ENCODE results near the gene HJURP. TPM values are rescaled to one million over a fixed set of nuclear protein-coding genes. Genes with fewer than 3 reads are reported as not detected.
"Not testable (repeated sequence)": the region's sequence is repeated elsewhere in the genome, so short reads cannot be mapped to it uniquely, and the experiment has no call there.

HJURP gene
- 1 to 10 TPM; 4.9 to 8.3 TPM for total RNA-seq
- 10 to 100 TPM; 11.0 to 11.4 TPM for polyA plus RNA-seq (ENCODE audit: insufficient read length in 2 of 2)
- long read RNA-seq, donor 1, transcript HJURP-202 (9 exons, 3,187 nt) = major isoform, 5 of 5 reads
- long read RNA-seq, donor 1, partial matches to known transcripts = 0 of 5 reads
- long read RNA-seq, donor 1, other reads (novel, unspliced or antisense) = 0 of 5 reads
- long read RNA-seq, donor 2 = 0 reads
- long read RNA-seq, donor 3 = 0 reads
- long read RNA-seq, donor 4, transcript HJURP-202 (9 exons, 3,187 nt) = major isoform, 5 of 34 reads
- long read RNA-seq, donor 4, partial matches to known transcripts = 27 of 34 reads
- long read RNA-seq, donor 4, other reads (novel, unspliced or antisense) = 0 of 34 reads

GRCh38 chr2:233854241-233854981 is at the start of gene HJURP:
TSS of gene HJURP (minus strand) at chr2:233854535. CDS start at chr2:233854500, 35 bp downstream.
- H3K4me1 ChIP-seq (ENCODE audit: control insufficient read depth, insufficient read depth, low read length) = peaks cover 14% of the 10 kb centered on the region
- WGBS (ENCODE audit: insufficient coverage) = 0% methylated on average over 55 of the region's 60 CpGs
- DNase-seq (ENCODE audit: low read depth in 4 of 6, low spot score in 6 of 6) = peak; percentile 81 to 99 (median 92)
- peaks cover 10% of the 10 kb centered on the region for H3K36me3 ChIP-seq (ENCODE audit: control insufficient read depth, insufficient read depth, low read length)
- no peaks in the 10 kb centered on the region for H3K27me3 ChIP-seq (ENCODE audit: control insufficient read depth, insufficient read depth, low read length)
- H3K9me3 ChIP-seq (ENCODE audit: control insufficient read depth, insufficient read depth, low read length) = no peaks in the 10 kb centered on the region
- peak within 1 kb of the TSS; percentile 82 for H3K27ac ChIP-seq (ENCODE audit: low read depth, low read length)
- peak within 1 kb of the TSS; percentile 88 for H3K4me3 ChIP-seq (ENCODE audit: low read depth, low read length)

GRCh38 chr2:233901884-233902283 is 47.5 kb upstream of the HJURP start:
- no peaks in the 10 kb centered on the region for H3K9me3 ChIP-seq (ENCODE audit: control insufficient read depth, insufficient read depth, low read length)
- H3K4me1 ChIP-seq (ENCODE audit: control insufficient read depth, insufficient read depth, low read length) = no peaks in the 10 kb centered on the region
- no peaks in the 10 kb centered on the region for H3K36me3 ChIP-seq (ENCODE audit: control insufficient read depth, insufficient read depth, low read length)
- peak in 1 of 6 donors; percentile 51 for DNase-seq (ENCODE audit: low read depth in 4 of 6, low spot score in 6 of 6)
- 89% methylated on average over 3 of the region's 4 CpGs for WGBS (ENCODE audit: insufficient coverage)
- H3K27me3 ChIP-seq (ENCODE audit: control insufficient read depth, insufficient read depth, low read length) = no peaks in the 10 kb centered on the region
- H3K27ac ChIP-seq (ENCODE audit: low read depth, low read length) = no peak overlapping the region
- H3K4me3 ChIP-seq (ENCODE audit: low read depth, low read length) = no peak overlapping the region

- no peaks in the 10 kb centered on the region for H3K4me1 ChIP-seq (ENCODE audit: control insufficient read depth, insufficient read depth, low read length)
- no peak for DNase-seq (ENCODE audit: low read depth in 4 of 6, low spot score in 6 of 6)
- no peak overlapping the region for H3K4me3 ChIP-seq (ENCODE audit: low read depth, low read length)
- no peaks in the 10 kb centered on the region for H3K36me3 ChIP-seq (ENCODE audit: control insufficient read depth, insufficient read depth, low read length)
- no peak overlapping the region for H3K27ac ChIP-seq (ENCODE audit: low read depth, low read length)
- H3K27me3 ChIP-seq (ENCODE audit: control insufficient read depth, insufficient read depth, low read length) = no peaks in the 10 kb centered on the region
- no peaks in the 10 kb centered on the region for H3K9me3 ChIP-seq (ENCODE audit: control insufficient read depth, insufficient read depth, low read length)
- WGBS (ENCODE audit: insufficient coverage) = 40% methylated on average over 2 of the region's 4 CpGs
Measured at GRCh38 chr2:233901367-233901766, 47.0 kb upstream of the HJURP start.

DNA sequence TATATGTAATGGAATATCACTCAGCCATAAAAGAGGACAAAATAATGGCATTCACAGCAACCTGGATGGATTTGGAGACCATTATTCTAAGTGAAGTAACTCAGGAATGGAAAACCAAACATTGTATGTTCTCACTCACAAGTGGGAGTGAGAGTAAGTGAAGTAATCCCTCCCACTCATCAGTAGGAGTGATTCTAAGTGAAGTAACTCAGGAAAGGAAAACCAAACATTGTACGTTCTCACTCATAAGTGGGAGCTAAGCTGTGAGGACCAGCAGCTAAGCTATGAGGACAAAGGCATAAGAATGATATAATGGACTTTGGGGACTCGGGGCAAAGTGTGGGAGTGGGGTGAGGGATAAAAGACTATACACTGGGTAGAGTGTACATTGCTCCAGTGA is 41.9 kb upstream of the HJURP start:
- H3K4me3 ChIP-seq (ENCODE audit: low read depth, low read length) = not testable (repeated sequence)
- no CpG with 5 or more reads among the region's 2 CpGs for WGBS (ENCODE audit: insufficient coverage)

GRCh38 chr2:233892793-233893192 is 38.5 kb upstream of the HJURP start:
- 95% methylated on average over 2 of the region's 2 CpGs for WGBS (ENCODE audit: insufficient coverage)
- Histone ChIP-seq H3K4me1 (ENCODE audit: control insufficient read depth, insufficient read depth, low read length) (no peaks in the 10 kb centered on the region), H3K36me3 (ENCODE audit: control insufficient read depth, insufficient read depth, low read length) (no peaks in the 10 kb centered on the region), H3K4me3 (ENCODE audit: low read depth, low read length) (no peak overlapping the region), H3K9me3 (ENCODE audit: control insufficient read depth, insufficient read depth, low read length) (no peaks in the 10 kb centered on the region), H3K27ac (ENCODE audit: low read depth, low read length) (no peak overlapping the region), H3K27me3 (ENCODE audit: control insufficient read depth, insufficient read depth, low read length) (no peaks in the 10 kb centered on the region)
- no peak for DNase-seq (ENCODE audit: low read depth in 4 of 6, low spot score in 6 of 6)

More for the DNA sequence above, 41.9 kb upstream of the HJURP start:
- H3K27me3 ChIP-seq (ENCODE audit: control insufficient read depth, insufficient read depth, low read length); H3K36me3 ChIP-seq (ENCODE audit: control insufficient read depth, insufficient read depth, low read length); H3K4me1 ChIP-seq (ENCODE audit: control insufficient read depth, insufficient read depth, low read length); H3K9me3 ChIP-seq (ENCODE audit: control insufficient read depth, insufficient read depth, low read length); DNase-seq (ENCODE audit: low read depth in 4 of 6, low spot score in 6 of 6); H3K27ac ChIP-seq (ENCODE audit: low read depth, low read length): not testable (repeated sequence)

DNA sequence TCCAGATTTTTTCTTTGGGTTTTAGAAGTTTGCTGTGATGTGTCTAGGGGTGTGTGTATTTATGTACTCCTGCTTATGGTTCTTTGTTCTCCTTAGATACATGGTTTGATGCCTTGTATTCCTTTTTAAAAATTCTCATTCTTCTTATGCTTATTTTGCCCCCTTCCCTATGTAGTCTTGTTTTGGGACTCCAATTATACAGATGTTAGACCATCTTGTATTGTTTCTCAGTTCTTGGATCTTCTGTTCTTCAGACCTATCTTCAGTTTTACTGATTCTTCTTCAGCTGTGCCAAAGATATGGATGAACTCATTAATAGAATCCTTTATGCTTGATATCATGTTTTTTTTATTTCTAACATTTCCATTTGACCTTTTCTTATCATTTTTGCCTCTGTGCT is 28.0 kb upstream of the HJURP start:
- no peak for DNase-seq (ENCODE audit: low read depth in 4 of 6, low spot score in 6 of 6)
- Histone ChIP-seq H3K9me3 (ENCODE audit: control insufficient read depth, insufficient read depth, low read length) (no peaks in the 10 kb centered on the region), H3K27ac (ENCODE audit: low read depth, low read length) (no peak overlapping the region), H3K4me1 (ENCODE audit: control insufficient read depth, insufficient read depth, low read length) (no peaks in the 10 kb centered on the region), H3K27me3 (ENCODE audit: control insufficient read depth, insufficient read depth, low read length) (no peaks in the 10 kb centered on the region), H3K4me3 (ENCODE audit: low read depth, low read length) (no peak overlapping the region), H3K36me3 (ENCODE audit: control insufficient read depth, insufficient read depth, low read length) (no peaks in the 10 kb centered on the region)

DNA sequence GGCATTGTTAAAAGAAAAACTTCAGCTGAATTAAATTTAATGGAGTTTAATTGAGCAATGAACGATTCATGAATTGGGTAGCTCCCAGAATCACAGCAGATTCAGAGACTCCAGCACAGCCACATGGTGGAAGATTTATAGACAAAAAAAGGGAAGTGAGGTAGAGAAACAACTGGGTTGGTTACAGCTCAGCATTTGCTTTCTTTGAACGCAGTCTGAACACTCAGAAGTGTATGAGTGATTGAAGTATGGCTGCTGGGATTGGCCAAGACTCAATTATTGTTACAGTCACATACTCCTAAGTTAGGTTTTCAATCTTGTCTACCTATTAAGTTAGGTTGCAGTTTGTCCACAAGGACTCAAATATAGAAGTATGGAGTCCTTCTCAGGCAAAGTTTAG is 17.8 kb upstream of the HJURP start:
- WGBS (ENCODE audit: insufficient coverage) = 71% methylated on average over 1 of the region's 2 CpGs
- H3K4me1 ChIP-seq (ENCODE audit: control insufficient read depth, insufficient read depth, low read length); DNase-seq (ENCODE audit: low read depth in 4 of 6, low spot score in 6 of 6); H3K9me3 ChIP-seq (ENCODE audit: control insufficient read depth, insufficient read depth, low read length); H3K36me3 ChIP-seq (ENCODE audit: control insufficient read depth, insufficient read depth, low read length); H3K27me3 ChIP-seq (ENCODE audit: control insufficient read depth, insufficient read depth, low read length); H3K27ac ChIP-seq (ENCODE audit: low read depth, low read length); H3K4me3 ChIP-seq (ENCODE audit: low read depth, low read length): not testable (repeated sequence)

- H3K9me3 ChIP-seq (ENCODE audit: control insufficient read depth, insufficient read depth, low read length) = peaks cover 3% of the 10 kb centered on the region
- H3K4me3 ChIP-seq (ENCODE audit: low read depth, low read length) = no peak overlapping the region
- H3K27ac ChIP-seq (ENCODE audit: low read depth, low read length) = no peak overlapping the region
- H3K27me3 ChIP-seq (ENCODE audit: control insufficient read depth, insufficient read depth, low read length) = no peaks in the 10 kb centered on the region
- H3K4me1 ChIP-seq (ENCODE audit: control insufficient read depth, insufficient read depth, low read length) = peaks cover 5% of the 10 kb centered on the region
- DNase-seq (ENCODE audit: low read depth in 4 of 6, low spot score in 6 of 6) = no peak
- peaks cover 1% of the 10 kb centered on the region for H3K36me3 ChIP-seq (ENCODE audit: control insufficient read depth, insufficient read depth, low read length)
- no CpG with 5 or more reads among the region's 4 CpGs for WGBS (ENCODE audit: insufficient coverage)
Measured at GRCh38 chr2:233871432-233871831, 17.1 kb upstream of the HJURP start.

DNA sequence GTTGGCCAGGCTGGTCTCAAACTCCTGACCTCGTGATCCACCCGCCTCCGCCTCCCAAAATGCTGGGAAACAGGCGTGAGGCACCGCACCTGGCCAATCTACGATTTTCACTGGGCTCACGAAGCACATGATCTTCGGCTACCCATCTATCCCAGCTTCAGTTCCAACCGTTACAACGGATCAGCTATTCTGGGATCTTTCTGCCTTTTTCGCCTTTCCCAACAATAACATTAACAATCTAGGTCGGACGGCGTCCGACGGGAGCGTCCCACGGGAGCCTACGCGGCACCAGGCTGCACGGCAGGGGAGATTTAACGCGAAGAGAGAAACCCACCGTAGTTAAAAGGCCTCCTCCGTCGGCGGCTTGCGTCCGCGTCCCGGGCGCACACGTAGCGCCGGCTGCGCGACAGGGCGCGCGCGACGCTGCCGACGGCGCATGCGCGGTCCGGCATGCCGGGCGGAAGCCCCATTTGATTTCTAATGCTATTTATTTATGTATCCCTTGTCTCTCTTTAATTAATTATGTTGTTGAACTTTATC is 13.7 kb upstream of the HJURP start, which contains the start of gene MSL3B:
MSL3B (minus strand) TSS at position 394 of the 540 bp plus-strand sequence.
- DNase-seq (ENCODE audit: low read depth in 4 of 6, low spot score in 6 of 6) = peak in 4 of 6 donors; percentile 17 to 79 (median 58)

More for the DNA sequence above, 13.7 kb upstream of the HJURP start, which contains the start of gene MSL3B:
- peaks cover 3% of the 10 kb centered on the region for H3K36me3 ChIP-seq (ENCODE audit: control insufficient read depth, insufficient read depth, low read length)
- H3K27ac ChIP-seq (ENCODE audit: low read depth, low read length) = peak within 1 kb of the TSS; percentile 15
- 18% methylated on average over 35 of the region's 50 CpGs for WGBS (ENCODE audit: insufficient coverage)
- peaks cover 3% of the 10 kb centered on the region for H3K9me3 ChIP-seq (ENCODE audit: control insufficient read depth, insufficient read depth, low read length)
- H3K4me1 ChIP-seq (ENCODE audit: control insufficient read depth, insufficient read depth, low read length) = peaks cover 5% of the 10 kb centered on the region
- H3K27me3 ChIP-seq (ENCODE audit: control insufficient read depth, insufficient read depth, low read length) = no peaks in the 10 kb centered on the region
- H3K4me3 ChIP-seq (ENCODE audit: low read depth, low read length) = peak within 1 kb of the TSS; percentile 49
